Right lobe of liver (tissue), 6 donors: ENCODE measurements around the gene SLC28A1. TPM values are rescaled to one million over a fixed set of nuclear protein-coding genes. Genes with fewer than 3 reads are reported as not detected.
A peak's percentile ranks its signal among the peaks of the same experiment; 100 is the strongest.

Experiments used
- ATAC-seq, 4 donors: fragments of 200-7000 bp; cut with Tn5 transposase; one replicate each; pipeline ENCODE4 v1.9.1; 2020; ENCODE audit warnings: mild to moderate bottlenecking in 4 of 4, moderate library complexity in 4 of 4
- DNase-seq, 3 donors: peaks; one replicate each; pipeline ENCODE4 v3.0.0-alpha.2; 2020
- H3K27ac ChIP-seq, 3 donors: fragments of 200-600 bp; one replicate each; pipeline ENCODE4 v1.8.0; 2022
- H3K27me3 ChIP-seq, 2 donors: fragments of 200-600 bp; one replicate each; pipeline ENCODE4 v1.8.0; 2022
- H3K36me3 ChIP-seq, 4 donors: fragments of 200-600 bp; sonication (generic) in 1 of 4; one replicate each; pipeline versions ENCODE4 v1.5.1 to v1.8.0; 2017 to 2022; ENCODE audit warnings: control low read depth in 1 of 4
- H3K4me1 ChIP-seq, 4 donors: fragments of 200-600 bp; sonication (generic) in 1 of 4; one replicate each; pipeline versions ENCODE4 v1.5.1 to v1.8.0; 2017 to 2022; ENCODE audit warnings: control low read depth in 1 of 4
- H3K4me3 ChIP-seq, 3 donors: fragments of 200-600 bp; one replicate each; pipeline ENCODE4 v1.8.0; 2022
- H3K9me3 ChIP-seq, 4 donors: fragments of 200-600 bp; sonication (generic) in 1 of 4; one replicate each; pipeline versions ENCODE4 v1.5.1 to v1.8.0; 2017 to 2022; ENCODE audit warnings: control low read depth in 1 of 4
- CTCF ChIP-seq, 4 donors: fragments of 200-600 bp in 3 of 4; fragments of 450-650 bp in 1 of 4; IDR thresholded peaks; one replicate each; pipeline versions ENCODE4 v1.5.1 to v1.8.0; 2016 to 2022; ENCODE audit warnings: antibody characterized with exemption in 4 of 4, mild to moderate bottlenecking in 2 of 4
- POLR2A ChIP-seq: fragments of 450-650 bp; IDR thresholded peaks from one replicate; pipeline ENCODE4 v1.6.1; 2017; ENCODE audit warnings: antibody characterized with exemption, mild to moderate bottlenecking
- WGBS: methylation state at CpG from one replicate; pipeline ENCODE4 v1.1.6; 2018; ENCODE audit warnings: low coverage, low lambda C conversion rate; ENCODE audit not compliant: insufficient coverage; ENCODE audit errors: missing lambda C conversion rate; 5-methylcytosine and 5-hydroxymethylcytosine counted together
- intact Hi-C, 2 donors: fragments of 100-400 bp; cut with DNase I; formaldehyde crosslinking; loops; one replicate each; pipeline versions ENCODE4 v1.11.2 to v1.14.1; 2022
- small RNA-seq, 2 experiments: library from RNA; depleted of rRNA; stranded (forward); fragments of <200 nt; gene quantifications; one replicate each; pipeline ENCODE3, GENCODE V24; 2016
- total RNA-seq, 6 experiments: library from RNA; depleted of rRNA in 2 of 6; stranded (reverse); fragments of >200 nt in 2 of 6; fragmentation: NEBNext Ultra II Directional in 3 of 6; extraction: Animal tissue kit (Norgen Biotek cat#: 25700) in 3 of 6; gene quantifications; one replicate each; pipeline versions ENCODE4 v1.1.0 to v1.2.4, GENCODE V29; 2016 to 2023
- donor health status: DM: no; HTN: yes; CAD: no.
- donor health status: DM: no; HTN: no; CAD: no.
- donor health status: DM: no; HTN: no; CAD: no.
- donor health status: DM: no; HTN: yes; CAD: no.
- donor health status: DM: no; HTN: yes; CAD: no.

Gene SLC28A1
- total RNA-seq, 6 experiments from 2014 or later: 33.2 to 75.4 (median 49.9) TPM

- WGBS: 56% methylated on average over 1 of the region's 2 CpGs
- ATAC-seq (no peak), DNase-seq (no peak)
- intact Hi-C loops: no loop called here
- H3K4me3 ChIP-seq: no peak overlapping the region
- no peaks in the 10 kb centered on the region for H3K27me3 ChIP-seq
- H3K36me3 ChIP-seq: no peaks in the 10 kb centered on the region
- peaks cover 0 to 47% (median 6%) of the 10 kb centered on the region in 4 donors for H3K4me1 ChIP-seq
- TF ChIP-seq CTCF (IDR thresholded peaks at IDR 0.05): no peak
- no peak for TF ChIP-seq POLR2A
- no peak overlapping the region for H3K27ac ChIP-seq
- no peaks in the 10 kb centered on the region for H3K9me3 ChIP-seq
These were observed 104.6 kb downstream of the SLC28A1 start for GRCh38 chr15:84988909-84989644.

GRCh38 chr15:84990507-84990906 lies 106.0 kb downstream of the SLC28A1 start:
- ATAC-seq (no peak), DNase-seq (no peak)
- no peak overlapping the region for H3K27ac ChIP-seq
- no peaks in the 10 kb centered on the region for H3K9me3 ChIP-seq
- intact Hi-C loops: no loop called here
- H3K4me3 ChIP-seq: no peak overlapping the region
- H3K4me1 ChIP-seq: peaks cover 0 to 32% (median 0%) of the 10 kb centered on the region in 4 donors
- 68% methylated on average over 1 of the region's 1 CpG for WGBS
- no peak for TF ChIP-seq POLR2A
- no peak for TF ChIP-seq CTCF (IDR thresholded peaks at IDR 0.05)
- no peaks in the 10 kb centered on the region for H3K36me3 ChIP-seq
- no peaks in the 10 kb centered on the region for H3K27me3 ChIP-seq

- TF ChIP-seq CTCF (IDR thresholded peaks at IDR 0.05): no peak
- no peaks in the 10 kb centered on the region for H3K27me3 ChIP-seq
- intact Hi-C loops: no loop called here
- H3K4me3 ChIP-seq: no peak overlapping the region
- DNase-seq (no peak), ATAC-seq (no peak)
- H3K27ac ChIP-seq: no peak overlapping the region
- peaks cover 0 to 28% (median 0%) of the 10 kb centered on the region in 4 donors for H3K4me1 ChIP-seq
- H3K9me3 ChIP-seq: no peaks in the 10 kb centered on the region
- H3K36me3 ChIP-seq: no peaks in the 10 kb centered on the region
- 70% methylated on average over 4 of the region's 4 CpGs for WGBS
These were observed 106.7 kb downstream of the SLC28A1 start for GRCh38 chr15:84991014-84991712.

GRCh38 chr15:84992157-84992944 lies 107.9 kb downstream of the SLC28A1 start:
- peak; percentile 38 to 95 (median 48) for ATAC-seq
- WGBS: 63% methylated on average over 3 of the region's 4 CpGs
- H3K27me3 ChIP-seq: no peaks in the 10 kb centered on the region
- TF ChIP-seq POLR2A (no peak), CTCF (IDR thresholded peaks at IDR 0.05) (no peak)
- no peaks in the 10 kb centered on the region for H3K9me3 ChIP-seq
- no peak for DNase-seq
- peaks cover 0 to 21% (median 0%) of the 10 kb centered on the region in 4 donors for H3K4me1 ChIP-seq
- H3K27ac ChIP-seq: no peak overlapping the region
- H3K4me3 ChIP-seq: no peak overlapping the region
- no peaks in the 10 kb centered on the region for H3K36me3 ChIP-seq
- intact Hi-C loops: no loop called here

Small RNA genes within 50 kb of the gene (small RNA-seq; reads per million reads assigned to genes)
- gene RF00402: 0 reads per million in 2 experiments
- 0 reads per million in 2 experiments for gene RNU6-339P
- gene RNU6-796P: 0 reads per million in 2 experiments

Other genes starting within 250 kb of the SLC28A1 start
- gene WDR73, start 230.4 kb upstream of the SLC28A1 start, total RNA-seq: 10 to 100 TPM in 1 of 6 experiments, 1 to 10 TPM in 5; 6.3 to 11.1 (median 8.1) TPM
- 1 to 10 TPM in 4 of 6 experiments, under 1 TPM in 2; 0.76 to 3.8 (median 1.7) TPM for gene NMB, start 226.5 kb upstream of the SLC28A1 start, total RNA-seq
- gene SEC11A, start 168.5 kb upstream of the SLC28A1 start, total RNA-seq: 10 to 100 TPM; 58.7 to 71.5 (median 65.3) TPM
- gene ZNF592, start 136.1 kb upstream of the SLC28A1 start, total RNA-seq: 10 to 100 TPM; 10.8 to 13.2 (median 12.1) TPM
- 10 to 100 TPM in 1 of 6 experiments, 1 to 10 TPM in 5; 1.3 to 12.5 (median 5.5) TPM for gene ALPK3, start 67.3 kb upstream of the SLC28A1 start, total RNA-seq
- gene PDE8A, start 97.2 kb downstream of the SLC28A1 start, total RNA-seq: 10 to 100 TPM; 32.7 to 40.5 (median 37.4) TPM